ENCODE data around the gene B4GAT1. TPM values are rescaled to one million over a fixed set of nuclear protein-coding genes. Genes with fewer than 3 reads are reported as not detected.

B4GAT1 gene
- total and polyA plus RNA-seq, 10 of the 15 experiments (the other 5 are each of a cell fraction or from before 2014, with no cell fraction given), result 0.55 to 11.1 (median 4.3) TPM

DNA sequence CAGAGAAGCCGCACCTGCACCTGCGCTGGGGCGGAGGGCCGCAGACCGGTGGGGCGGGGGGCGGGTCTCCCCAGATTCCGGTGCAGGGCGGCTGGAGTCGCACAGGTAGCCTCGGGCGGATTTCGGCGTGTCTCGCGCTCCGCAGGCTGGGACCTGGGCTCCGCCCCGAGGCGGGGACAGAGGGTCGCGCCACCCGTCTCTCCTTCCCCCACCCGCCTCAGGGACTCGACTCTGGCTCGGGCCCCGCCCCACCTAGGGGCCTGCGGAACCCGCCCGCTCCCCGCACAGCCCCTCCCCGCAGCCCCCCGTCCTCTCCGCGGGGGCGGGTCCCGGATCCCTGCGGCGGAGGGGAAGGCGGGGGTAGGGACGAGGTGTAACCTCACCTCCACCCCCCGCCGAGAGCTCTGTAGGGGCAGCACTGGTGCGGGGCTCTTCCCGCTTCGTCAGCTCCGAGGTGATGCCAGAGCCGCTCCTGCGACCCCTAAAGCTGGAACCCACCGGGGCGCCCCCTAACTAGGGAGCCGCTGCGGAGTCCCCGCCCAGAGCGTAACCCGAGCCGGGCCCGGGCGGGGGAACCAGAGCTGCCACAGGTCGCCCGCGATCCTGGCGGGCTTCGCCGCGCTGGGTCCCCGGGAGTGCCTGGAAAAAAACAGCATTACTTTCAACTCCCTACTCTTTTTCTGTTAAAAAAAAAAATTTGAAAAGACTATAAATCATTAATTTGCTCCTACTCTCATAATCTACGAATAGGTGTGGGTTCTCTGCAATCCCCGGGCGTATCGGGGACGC lies 24.4 kb upstream of the B4GAT1 start, which contains the start of gene SLC29A2:
Gene SLC29A2 (minus strand): TSS at position 134 of the 789 bp plus-strand sequence. CDS start 169 bp downstream, outside the sequence.
- Histone ChIP-seq H3K79me2 (ENCODE audit: control insufficient read depth, insufficient read depth, low read length) (no peaks in the 10 kb centered on the region; the same call in none of the 2 replicates), H2AFZ (ENCODE audit: control insufficient read depth, low read depth, low read length) (peak within 1 kb of the TSS; percentile 47), H3K9ac (ENCODE audit: control insufficient read depth, insufficient read depth, low read length) (peak within 1 kb of the TSS; percentile 84), H3K4me1 (ENCODE audit: control insufficient read depth, insufficient read depth, low read length) (peaks cover 4% of the 10 kb centered on the region; the same call in 1 of the 2 replicates), H4K20me1 (ENCODE audit: control insufficient read depth, insufficient read depth) (no peaks in the 10 kb centered on the region), H3K27me3 (replicated peaks in 1 of 2; ENCODE audit: control insufficient read depth in 2 of 2, insufficient read depth in 2 of 2, low read length in 1 of 2) (no peaks in the 10 kb centered on the region; a peak in 1 of 4 replicates), H3K27ac (ENCODE audit: control insufficient read depth, insufficient read depth) (peak within 1 kb of the TSS; percentile 69), H3K4me3 (peak within 1 kb of the TSS; percentile 90), H3K9me3 (replicated peaks; ENCODE audit: control insufficient read depth, insufficient read depth, low read length) (no peaks in the 10 kb centered on the region), H3K4me2 (ENCODE audit: control insufficient read depth, insufficient read depth) (peak within 1 kb of the TSS; percentile 79), H3K36me3 (ENCODE audit: control insufficient read depth in 2 of 2, insufficient read depth in 2 of 2, low read length in 1 of 2) (no peaks in the 10 kb centered on the region; a peak in 2 of 4 replicates)
- in situ Hi-C loops (cut with MboI) (no loop called here), intact Hi-C loops (cut with micrococcal nuclease; ENCODE audit: unreplicated experiment) (no loop called here)
- POLR2A ChIA-PET, result interaction anchor here (0.6 to 2.7 kb wide), 9 partner anchors 9 to 484 kb away, joined by 3 to 12 read pairs (median 4); partner anchors contain the start of genes DPP3 and RBM4
- CTCF ChIA-PET, result interaction anchor here (1.5 to 4.6 kb wide), 7 partner anchors 8 to 108 kb away, joined by 3 to 42 read pairs (median 9); partner anchors contain the start of genes BRMS1 and DPP3
- WGBS (ENCODE audit: insufficient coverage, insufficient replicate concordance, low lambda C conversion rate, missing lambda C conversion rate), result under 1% methylated on average over 30 of the region's 72 CpGs
- ATAC-seq, result peak; percentile 91
- SMC1A ChIA-PET (ENCODE audit: uncharacterized antibody, unreplicated experiment), result interaction anchor here (0.8 to 2.0 kb wide), 5 partner anchors 14 to 60 kb away, joined by 4 to 9 read pairs (median 6); no protein-coding TSS in a partner anchor
- no TSS peak for BruUV-seq (replicated peaks)
- FAIRE-seq, result no peak
- RAD21 ChIA-PET (ENCODE audit: unreplicated experiment), result interaction anchor here (0.5 to 3.9 kb wide), 6 partner anchors 14 to 150 kb away, joined by 3 to 21 read pairs (median 3); partner anchors contain the start of gene BRMS1
- peak; percentile 61 for DNase-seq (ENCODE audit: low read depth, low spot score)
- TF ChIP-seq, protein P1, sequence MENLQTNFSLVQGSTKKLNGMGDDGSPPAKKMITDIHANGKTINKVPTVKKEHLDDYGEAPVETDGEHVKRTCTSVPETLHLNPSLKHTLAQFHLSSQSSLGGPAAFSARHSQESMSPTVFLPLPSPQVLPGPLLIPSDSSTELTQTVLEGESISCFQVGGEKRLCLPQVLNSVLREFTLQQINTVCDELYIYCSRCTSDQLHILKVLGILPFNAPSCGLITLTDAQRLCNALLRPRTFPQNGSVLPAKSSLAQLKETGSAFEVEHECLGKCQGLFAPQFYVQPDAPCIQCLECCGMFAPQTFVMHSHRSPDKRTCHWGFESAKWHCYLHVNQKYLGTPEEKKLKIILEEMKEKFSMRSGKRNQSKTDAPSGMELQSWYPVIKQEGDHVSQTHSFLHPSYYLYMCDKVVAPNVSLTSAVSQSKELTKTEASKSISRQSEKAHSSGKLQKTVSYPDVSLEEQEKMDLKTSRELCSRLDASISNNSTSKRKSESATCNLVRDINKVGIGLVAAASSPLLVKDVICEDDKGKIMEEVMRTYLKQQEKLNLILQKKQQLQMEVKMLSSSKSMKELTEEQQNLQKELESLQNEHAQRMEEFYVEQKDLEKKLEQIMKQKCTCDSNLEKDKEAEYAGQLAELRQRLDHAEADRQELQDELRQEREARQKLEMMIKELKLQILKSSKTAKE (IDR thresholded peaks at IDR 0.05; ENCODE audit: low read depth, poor library complexity, severe bottlenecking), result no peak
- TF ChIP-seq, protein P2, sequence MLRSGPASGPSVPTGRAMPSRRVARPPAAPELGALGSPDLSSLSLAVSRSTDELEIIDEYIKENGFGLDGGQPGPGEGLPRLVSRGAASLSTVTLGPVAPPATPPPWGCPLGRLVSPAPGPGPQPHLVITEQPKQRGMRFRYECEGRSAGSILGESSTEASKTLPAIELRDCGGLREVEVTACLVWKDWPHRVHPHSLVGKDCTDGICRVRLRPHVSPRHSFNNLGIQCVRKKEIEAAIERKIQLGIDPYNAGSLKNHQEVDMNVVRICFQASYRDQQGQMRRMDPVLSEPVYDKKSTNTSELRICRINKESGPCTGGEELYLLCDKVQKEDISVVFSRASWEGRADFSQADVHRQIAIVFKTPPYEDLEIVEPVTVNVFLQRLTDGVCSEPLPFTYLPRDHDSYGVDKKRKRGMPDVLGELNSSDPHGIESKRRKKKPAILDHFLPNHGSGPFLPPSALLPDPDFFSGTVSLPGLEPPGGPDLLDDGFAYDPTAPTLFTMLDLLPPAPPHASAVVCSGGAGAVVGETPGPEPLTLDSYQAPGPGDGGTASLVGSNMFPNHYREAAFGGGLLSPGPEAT (IDR thresholded peaks at IDR 0.05; ENCODE audit: low read depth), result no peak
- no peak for TF ChIP-seq MTA2 (IDR thresholded peaks at IDR 0.05; ENCODE audit: low read depth)
- peak; percentile 24; the same call in 1 of the 2 replicates for TF ChIP-seq GATAD2B (conservative IDR thresholded peaks at IDR 0.05; ENCODE audit: low read depth)
- no peak for TF ChIP-seq GABPA (IDR thresholded peaks at IDR 0.05; ENCODE audit: low read depth)
- TF ChIP-seq, protein P3, sequence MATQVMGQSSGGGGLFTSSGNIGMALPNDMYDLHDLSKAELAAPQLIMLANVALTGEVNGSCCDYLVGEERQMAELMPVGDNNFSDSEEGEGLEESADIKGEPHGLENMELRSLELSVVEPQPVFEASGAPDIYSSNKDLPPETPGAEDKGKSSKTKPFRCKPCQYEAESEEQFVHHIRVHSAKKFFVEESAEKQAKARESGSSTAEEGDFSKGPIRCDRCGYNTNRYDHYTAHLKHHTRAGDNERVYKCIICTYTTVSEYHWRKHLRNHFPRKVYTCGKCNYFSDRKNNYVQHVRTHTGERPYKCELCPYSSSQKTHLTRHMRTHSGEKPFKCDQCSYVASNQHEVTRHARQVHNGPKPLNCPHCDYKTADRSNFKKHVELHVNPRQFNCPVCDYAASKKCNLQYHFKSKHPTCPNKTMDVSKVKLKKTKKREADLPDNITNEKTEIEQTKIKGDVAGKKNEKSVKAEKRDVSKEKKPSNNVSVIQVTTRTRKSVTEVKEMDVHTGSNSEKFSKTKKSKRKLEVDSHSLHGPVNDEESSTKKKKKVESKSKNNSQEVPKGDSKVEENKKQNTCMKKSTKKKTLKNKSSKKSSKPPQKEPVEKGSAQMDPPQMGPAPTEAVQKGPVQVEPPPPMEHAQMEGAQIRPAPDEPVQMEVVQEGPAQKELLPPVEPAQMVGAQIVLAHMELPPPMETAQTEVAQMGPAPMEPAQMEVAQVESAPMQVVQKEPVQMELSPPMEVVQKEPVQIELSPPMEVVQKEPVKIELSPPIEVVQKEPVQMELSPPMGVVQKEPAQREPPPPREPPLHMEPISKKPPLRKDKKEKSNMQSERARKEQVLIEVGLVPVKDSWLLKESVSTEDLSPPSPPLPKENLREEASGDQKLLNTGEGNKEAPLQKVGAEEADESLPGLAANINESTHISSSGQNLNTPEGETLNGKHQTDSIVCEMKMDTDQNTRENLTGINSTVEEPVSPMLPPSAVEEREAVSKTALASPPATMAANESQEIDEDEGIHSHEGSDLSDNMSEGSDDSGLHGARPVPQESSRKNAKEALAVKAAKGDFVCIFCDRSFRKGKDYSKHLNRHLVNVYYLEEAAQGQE (IDR thresholded peaks at IDR 0.05; ENCODE audit: low read depth, low read length), result no peak
- 0 out of 2 replicates have a peak, but pooled peaks have one; percentile 40 for TF ChIP-seq IKZF1 (conservative IDR thresholded peaks at IDR 0.05)
- TF ChIP-seq SRF (IDR thresholded peaks at IDR 0.05; ENCODE audit: low read depth in 2 of 2, low read length in 2 of 2), result no peak
- 0 out of 2 replicates have a peak, but pooled peaks have one; percentile 6 for TF ChIP-seq CBX5 (IDR thresholded peaks at IDR 0.05; ENCODE audit: low read depth)
- no peak for TF ChIP-seq RAD21 (IDR thresholded peaks at IDR 0.05; ENCODE audit: insufficient read depth, low read depth, low read length)
- TF ChIP-seq, protein P4, sequence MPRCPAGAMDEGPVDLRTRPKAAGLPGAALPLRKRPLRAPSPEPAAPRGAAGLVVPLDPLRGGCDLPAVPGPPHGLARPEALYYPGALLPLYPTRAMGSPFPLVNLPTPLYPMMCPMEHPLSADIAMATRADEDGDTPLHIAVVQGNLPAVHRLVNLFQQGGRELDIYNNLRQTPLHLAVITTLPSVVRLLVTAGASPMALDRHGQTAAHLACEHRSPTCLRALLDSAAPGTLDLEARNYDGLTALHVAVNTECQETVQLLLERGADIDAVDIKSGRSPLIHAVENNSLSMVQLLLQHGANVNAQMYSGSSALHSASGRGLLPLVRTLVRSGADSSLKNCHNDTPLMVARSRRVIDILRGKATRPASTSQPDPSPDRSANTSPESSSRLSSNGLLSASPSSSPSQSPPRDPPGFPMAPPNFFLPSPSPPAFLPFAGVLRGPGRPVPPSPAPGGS (IDR thresholded peaks at IDR 0.05; ENCODE audit: borderline replicate concordance, insufficient read depth, low read depth, low read length, poor library complexity, severe bottlenecking), result no peak
- TF ChIP-seq CHD4 (IDR thresholded peaks at IDR 0.05), result no peak
